Fibroblast of skin of left biceps (primary cell): ENCODE results near the gene STMND1.

ENCODE experiments used
- DNase-seq, 2 experiments: peaks; one replicate each; pipeline ENCODE4 v3.0.0-alpha.2; 2013; ENCODE audit warnings: low read depth in 2 of 2

The STMND1 gene

DNA sequence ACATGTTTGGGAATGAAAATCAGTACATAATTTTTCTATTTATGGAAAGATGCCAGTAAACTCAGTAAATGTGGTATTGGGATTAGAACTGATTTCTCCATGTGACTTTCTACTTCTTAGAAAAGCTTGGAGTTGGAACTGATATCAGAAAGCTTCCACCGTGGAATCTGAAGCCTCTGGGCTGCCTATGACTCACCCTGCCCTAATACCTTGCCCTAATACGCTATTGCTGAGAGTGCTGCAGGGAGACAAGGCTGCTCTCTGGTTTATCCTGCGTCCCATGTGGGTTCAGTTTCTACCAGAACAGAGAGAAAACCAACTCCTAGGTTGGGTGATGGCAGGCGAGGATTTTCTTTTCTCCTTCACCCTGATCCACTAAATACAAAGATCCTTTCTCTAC, 3.3 kb upstream of the STMND1 start:
- DNase-seq: no peak

DNA sequence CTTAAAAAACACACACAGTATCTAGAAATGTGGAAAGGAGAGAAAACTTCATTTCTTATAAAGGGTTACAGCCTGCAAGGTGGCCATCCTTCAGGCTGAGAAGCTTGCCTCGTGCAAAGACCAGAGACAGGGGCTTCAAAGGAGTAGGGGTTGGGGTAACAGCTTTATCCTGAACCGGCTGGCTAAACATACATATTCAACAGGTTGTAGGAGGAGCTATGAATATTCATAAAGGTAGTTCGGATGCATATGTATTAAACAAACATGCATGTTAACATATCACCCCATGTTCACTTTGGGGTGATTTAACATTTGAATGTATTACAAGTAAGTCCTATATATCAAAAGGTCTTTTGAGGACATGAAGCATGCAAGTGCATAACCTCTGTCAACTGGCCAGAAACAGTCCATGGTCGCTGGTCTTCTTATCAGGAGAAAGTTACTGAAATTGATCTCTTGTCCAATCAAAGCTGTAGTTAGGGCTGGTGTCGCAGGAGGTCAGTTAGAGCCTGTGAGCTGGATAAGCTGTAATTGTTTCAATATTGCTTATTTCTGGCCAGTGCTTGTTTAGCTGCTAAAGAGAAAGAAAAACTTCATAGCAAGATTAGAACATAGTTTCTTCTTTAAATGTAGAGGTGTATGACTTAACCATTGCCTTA, 2.3 kb upstream of the STMND1 start:
- no peak for DNase-seq

DNA sequence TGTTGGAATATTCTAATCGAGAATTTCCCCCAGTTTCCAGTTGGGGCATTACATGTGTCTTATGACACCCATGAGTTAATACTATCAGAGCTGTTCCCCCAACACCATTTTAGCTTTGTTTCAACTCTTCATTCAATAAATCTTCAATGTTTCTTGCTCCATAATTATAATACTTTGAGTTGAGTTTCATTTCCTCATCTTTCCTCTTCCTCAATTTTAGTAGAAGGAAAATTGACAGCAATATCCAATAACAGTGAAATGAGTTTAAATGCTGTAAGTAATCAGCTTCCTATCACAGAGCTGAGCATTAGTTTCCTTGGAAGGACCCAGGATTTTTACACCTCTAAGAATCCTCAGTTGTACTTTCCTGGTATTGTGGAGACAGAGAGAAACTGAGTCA, 1.0 kb upstream of the STMND1 start:
- DNase-seq: no peak

DNA sequence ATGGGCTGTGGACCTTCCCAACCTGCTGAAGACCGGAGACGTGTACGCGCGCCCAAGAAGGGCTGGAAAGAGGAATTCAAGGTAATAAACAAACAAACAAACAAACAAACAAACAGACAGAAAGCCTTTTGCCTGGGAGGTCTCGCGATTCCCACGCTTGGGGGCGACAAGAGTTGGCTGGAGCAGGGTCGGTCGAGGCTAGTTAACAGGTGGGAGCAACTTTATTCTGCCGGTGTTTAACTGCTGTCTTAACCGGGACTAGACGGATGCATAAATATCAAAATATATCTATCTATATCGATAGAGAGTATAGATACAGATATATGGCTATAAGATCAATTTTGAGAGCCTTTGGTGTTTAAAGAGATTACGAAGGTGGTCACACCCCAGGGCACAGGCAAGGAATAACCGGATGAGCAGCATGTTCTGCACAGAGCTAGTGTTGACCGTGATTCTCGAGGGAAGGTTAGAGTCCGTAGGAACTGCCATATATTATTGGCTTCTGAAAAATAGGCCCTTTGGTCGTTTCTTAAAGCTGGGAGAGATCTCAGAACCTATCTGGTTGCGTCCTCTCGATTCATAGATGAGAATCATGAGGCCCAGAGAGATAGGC, 514 bp downstream of the STMND1 start:
- DNase-seq: no peak

DNA sequence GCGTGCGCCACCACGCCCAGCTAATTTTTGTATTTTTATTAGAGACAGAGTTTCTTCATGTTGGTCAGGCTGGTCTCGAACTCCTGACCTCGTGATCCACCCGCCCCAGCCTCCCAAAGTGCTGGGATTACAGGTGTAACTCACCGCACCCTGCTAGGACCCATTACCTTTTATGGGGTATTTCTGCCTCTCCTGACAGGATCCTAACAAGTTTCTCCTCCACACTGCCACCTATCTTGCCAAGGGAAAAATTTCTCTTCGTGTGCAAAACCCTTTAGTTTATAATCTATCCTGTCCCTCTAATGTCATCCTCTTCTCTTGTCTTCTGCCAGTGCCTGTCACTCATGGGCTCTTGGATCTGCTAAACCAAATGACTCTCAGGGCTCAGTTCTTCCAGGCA, 1.9 kb downstream of the STMND1 start:
- DNase-seq: no peak

DNA sequence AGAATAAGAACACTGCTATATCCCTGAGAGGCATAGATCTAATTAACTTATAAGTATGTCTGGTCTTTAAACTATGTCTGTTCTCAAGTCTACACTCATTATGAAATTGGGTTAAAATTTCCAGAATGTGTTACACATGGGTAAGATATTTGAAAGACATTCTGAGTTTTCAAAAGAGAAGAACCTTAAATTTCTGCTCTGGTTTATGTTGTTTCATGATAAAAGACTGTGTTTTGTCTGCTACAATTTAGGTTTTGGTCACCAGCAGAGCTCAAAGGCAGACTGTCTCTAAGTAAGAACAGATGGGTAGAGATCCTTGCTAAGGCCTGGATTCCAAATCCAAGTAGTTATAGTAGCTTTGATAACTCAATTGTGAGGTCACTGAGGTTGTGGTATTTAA, 6.0 kb downstream of the STMND1 start:
- DNase-seq: peak; percentile 28 to 37

DNA sequence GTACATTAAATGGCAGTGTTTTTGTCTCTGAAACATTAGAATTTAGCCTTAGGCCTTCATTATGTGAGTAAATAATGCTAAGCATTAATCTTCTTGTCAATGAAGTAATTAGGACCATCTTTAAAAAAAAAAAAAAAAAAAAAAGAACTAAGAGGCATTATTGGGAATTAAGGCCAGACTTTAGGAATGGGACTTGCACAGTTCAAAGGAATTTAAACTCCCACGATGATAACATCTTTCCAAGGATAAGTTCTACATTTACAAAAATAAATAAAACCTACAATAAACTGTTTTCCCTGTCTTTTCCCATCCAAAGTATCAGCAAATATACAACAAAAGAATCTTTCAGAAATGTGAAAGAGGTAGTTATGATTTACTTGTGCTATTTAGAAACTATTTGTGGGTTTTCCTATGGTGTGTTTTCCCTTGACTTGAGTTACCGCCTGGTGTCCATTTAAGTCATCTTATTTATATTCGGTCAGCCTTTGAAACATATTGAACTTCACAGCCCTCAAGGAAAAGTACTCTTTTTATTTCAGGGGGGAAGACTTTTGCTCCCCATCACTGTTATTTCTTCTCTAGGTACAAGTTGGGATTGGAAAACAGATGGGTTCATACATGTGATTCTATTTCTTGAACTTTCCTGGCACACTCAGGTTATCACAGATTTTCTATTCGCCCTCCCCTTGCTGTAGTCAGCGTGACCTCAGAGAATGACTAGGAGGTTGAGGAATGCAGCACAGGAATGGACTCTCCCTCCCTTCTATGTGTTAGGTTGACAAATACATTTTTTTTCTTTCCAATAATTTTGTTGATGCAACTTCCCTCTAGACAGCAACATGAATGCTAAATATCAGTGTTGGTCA, 13.6 kb downstream of the STMND1 start:
- peak; percentile 69 to 76 for DNase-seq

DNA sequence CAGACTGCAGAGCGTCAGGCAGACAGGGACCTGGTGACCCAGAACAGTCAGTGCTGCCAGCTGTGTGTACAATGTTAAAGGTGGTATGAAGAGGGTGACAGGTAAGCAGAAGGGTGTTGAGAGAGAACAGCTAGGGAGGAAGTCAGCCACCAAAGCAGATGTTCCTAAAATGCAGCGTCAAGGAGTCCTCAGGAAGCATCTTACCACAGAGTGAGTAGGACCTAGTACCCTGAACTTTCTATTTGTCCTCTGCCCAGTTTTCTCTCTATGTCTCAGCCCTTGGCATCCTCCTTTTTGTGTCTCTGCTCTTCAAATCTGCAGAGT, 14.2 kb downstream of the STMND1 start:
- no peak for DNase-seq

DNA sequence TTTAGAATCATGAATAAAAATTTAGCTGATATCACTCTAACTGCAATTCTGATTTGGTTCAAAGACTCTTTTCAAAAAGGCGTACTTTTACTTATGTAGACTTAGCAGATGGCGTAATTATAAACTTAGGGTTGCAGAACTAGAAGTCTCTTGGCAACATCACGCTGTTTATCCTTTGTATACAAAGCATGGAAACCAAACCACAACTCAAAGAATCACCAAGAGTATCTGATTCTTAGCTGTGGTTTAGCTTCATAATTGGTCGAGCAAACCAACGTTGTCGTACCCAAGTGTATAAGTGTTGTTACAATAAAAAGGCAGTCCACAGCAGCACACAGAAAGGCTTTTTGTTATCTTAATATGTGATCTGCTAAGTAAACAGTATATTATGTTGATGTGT, 18.2 kb downstream of the STMND1 start:
- no peak for DNase-seq

DNA sequence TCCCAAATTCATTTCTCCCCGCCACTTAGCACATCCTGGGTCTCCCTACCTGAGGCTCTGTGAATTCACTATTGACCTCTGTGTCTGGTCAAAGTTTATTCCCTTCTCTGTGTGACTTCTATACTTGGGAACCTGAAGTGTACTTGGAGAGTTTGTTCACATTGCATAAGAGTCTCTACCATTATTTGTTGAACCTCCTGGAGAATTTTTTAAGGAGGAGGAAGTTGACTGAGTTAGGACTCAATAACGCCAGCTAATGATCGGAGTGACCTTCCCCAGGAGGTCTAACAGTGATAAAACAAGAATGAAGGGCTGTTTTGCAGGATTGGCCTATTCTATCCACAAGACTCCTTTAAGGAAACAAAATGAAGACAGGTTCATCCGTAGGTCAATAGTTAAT, 23.6 kb downstream of the STMND1 start:
- DNase-seq: no peak

DNA sequence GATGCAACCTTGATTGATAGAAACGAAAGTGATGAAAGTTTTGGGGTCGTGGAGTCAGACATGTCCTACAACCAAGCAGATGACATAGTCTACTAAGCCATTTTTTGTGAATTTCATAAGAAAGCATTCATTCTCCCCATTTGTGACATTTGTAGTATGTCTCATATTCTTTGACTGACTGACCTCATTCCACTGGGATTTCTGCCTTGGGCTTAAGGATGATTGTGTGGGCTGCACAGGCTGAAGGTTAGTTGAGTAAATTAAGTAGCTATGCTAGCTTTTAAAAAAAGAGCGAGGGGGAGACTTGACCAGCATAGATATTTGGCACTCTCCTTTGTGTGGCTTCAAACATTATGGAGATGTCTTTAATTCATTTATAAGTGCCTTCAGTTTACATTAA, 28.9 kb downstream of the STMND1 start:
- no peak for DNase-seq

DNA sequence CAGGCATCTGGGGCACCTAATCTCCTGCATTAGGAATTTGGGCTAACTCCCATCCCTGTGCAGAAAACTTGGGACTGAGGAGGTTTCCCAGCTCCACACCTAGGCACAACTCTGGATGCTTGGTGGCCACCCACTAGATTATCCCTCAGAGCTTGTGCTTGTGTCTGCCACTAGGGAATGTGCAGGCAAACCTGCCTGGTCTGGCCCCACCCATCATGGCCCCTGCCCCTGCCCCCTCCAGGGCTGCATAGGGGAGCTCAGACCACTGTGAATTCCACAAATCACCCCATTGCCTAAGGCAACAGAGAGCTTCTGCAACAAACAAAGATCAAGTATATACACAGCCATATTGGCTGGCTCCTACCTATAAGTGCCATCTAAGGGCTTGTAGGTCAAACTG, 31.1 kb downstream of the STMND1 start:
- no peak for DNase-seq

DNA sequence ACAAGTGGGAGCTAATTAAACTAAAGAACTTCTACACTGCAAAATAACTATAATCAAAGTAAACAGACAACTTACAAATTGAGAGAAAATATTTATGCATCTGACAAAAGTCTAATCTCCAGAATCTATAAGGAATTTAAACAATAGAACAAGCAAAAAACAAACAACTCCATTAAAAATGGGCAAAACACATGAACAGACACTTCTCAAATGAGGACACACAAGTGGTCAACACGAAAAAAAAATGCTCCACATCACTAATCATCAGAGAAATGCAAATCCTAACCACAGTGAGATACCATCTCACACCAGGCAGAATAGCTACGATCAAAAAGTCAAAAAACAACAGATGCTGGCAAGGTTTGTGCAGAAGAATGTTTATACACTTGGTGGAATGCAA, 36.2 kb downstream of the STMND1 start:
- no peak for DNase-seq

DNA sequence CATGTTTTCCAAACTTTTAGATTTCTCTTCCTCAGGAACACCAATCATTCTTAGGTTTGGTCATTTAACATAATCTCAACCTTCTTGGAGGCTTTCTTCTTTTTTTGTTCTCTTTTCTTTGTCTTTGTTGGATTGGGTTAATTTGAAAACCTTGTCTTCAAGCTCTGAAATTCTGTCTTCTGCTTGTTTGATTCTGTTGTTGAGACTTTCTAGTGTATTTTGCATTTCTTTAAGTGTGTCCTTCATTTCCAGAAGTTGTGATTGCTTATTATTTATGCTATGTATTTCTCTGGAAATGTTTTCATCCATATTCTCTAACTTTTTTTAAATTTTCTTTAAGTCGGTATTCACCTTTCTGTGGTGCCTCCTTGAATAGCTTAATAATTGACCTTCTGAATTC, 42.2 kb downstream of the STMND1 start:
- no peak for DNase-seq

DNA sequence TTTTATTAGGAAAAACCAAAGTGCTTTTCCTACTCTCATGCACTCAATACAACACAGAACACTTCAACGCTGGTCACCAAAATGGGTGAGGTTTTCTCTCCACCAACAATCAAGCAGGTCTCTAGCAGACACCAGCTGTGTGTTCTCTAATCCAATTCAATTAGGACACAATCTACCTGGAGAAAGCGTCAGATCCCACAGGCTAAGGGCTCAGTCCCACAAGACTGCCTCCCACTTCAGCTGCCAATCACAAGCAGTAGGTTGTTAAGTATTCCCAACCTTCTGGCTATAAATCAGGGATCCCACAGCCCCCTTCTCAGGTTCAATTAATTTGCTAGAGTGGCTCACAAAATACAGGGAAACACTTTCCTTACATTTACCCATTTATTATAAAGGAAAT, 47.7 kb downstream of the STMND1 start:
- no peak for DNase-seq

DNA sequence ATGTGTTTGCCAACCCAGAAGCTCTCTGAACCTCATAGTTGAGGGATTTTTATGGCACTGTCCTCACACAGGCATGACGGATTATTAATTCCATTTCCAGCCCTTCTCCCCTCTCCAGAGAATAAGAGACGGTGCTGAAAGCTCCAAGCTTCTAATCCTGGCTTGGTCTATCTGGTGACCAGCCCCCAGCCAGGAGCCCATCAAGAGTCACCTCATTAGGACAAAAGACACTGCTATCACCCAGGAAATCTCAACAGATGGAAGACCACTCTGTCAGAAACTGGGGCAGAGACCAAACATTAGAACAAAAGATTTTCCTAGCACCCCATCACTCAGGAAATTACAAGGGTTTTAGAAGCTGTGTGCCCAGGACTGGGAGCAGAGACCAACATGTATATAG, 48.2 kb downstream of the STMND1 start:
- DNase-seq: no peak

DNA sequence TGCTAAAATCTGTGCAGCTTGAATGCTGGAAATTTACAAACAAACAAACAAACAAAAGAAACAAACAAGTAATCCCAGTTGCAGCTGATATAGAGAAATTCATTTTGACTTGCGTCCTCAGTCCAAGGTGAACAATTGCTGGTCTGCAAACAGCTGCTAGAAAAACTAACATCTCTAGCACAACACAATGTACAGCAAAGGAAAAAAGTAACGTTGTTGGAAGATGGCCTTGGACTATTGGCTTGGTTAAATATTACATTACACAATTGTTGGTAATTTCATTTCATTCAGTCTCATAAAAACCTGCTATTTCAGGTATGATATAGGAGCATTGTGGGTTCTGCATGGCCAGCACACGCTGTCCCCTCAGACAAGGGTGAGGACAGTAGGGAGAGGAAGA, 50.0 kb downstream of the STMND1 start:
- DNase-seq: no peak

DNA sequence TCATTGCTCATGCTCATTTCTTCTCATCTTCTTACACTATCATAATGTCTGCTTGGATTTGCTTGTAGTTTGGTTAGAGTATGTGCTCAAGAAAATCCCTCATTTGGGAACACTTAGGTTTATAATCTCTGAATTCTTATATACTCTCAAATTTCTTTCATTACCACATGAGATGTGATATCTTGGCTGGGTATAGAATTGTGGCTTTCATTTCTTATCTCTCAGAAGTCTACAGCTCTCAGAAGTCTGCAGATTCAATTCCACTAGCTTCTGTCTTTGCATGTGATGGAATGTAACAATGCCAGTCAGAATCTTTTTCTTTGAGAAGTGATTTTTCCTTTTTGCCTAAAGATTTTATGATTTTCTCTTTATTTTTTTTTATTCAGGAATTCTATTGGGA, 50.9 kb downstream of the STMND1 start:
- DNase-seq: no peak

DNA sequence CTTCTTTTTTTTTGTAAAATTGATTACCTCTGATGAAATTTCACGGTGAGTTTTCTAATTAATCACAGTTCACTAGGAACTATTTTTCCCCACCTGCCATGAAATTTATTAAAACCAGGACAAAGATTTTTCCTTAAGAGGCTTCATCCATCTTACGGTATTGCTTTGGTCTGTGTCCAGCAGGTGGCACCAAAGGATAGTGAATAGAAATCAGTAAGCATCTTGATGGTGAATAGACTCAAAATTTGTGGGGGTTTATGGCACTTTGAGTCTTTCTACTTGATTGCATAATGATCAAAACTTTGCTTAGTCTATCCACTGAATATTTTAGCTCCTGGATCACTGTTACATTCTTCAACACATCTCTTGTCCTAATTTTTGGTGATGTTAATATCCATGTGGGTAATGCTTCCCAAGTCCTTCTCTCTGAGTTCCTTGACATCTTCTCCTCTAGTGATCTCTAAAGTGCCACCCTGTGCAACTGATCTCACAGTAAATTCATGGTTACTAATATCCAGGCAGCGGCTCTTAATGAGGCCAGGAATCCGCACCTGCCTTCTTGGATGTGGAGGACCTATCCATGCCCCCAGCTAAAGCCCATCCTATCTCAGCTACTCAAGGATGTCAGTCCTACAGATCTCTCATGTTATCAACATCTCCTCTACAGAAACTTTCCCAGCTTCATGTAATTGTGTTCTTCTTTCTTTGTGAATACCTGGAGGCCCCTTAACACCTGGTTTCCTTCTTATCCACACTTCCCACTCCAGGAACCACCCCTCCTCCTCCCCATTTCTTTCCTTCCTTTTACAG, 54.5 kb downstream of the STMND1 start:
- peak; percentile 51 to 62 for DNase-seq

DNA sequence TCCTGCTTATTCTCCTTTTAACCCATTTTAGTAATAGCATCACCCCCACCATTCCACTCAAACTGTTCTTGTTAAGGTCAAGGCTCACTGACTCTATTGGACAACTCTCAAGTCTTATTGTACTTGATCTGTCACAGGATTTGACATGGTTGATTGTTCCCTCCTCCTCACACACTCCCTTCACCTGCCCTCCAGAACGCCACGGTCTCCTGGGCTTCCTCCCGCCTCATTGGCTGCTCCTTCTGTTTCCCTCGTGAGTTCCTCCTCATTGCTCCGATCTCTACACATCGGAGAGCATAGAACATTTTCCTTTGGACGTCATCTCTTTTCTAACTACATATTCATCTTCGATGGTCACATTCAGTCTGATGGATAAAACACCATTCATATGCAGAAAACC, 55.1 kb downstream of the STMND1 start:
- DNase-seq: no peak

DNA sequence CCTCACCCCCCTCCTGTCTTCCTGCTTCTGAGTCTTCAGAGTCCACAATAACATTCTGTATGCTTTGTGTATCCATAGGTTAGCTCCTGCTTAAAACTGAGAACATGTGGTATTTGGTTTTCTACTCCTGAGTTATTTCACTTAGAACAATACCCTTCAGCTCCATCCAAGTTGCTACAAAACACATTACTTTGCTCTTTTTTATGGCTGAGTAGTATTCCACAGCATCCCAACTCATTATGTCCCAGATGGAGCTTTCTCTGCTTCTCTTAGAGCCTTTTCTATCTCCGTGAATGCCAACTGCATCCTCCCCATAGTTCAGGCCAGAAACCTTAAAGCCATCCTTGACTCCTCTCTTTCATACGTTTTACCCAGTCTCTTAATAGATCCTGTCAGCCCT, 55.8 kb downstream of the STMND1 start:
- DNase-seq: no peak

DNA sequence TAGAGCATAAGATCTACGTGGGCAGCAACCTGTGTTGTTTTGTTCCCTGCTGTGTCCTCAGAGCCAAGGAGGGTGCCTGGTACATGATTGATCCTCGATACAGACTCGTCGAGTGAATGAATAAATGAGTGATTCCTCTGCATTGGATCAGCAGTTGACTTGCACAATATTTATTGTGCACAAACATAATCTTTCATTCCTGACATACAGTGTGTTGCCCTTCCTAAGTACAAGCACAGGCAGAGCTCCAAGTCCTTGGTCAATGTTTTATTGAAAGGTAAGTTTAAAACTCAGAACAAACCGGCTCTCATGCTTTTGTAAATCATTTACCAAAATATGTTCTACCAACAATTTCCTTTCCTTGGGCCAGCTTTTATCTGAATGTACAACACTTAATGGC, 57.4 kb downstream of the STMND1 start:
- DNase-seq: no peak
